Endothelial cell of umbilical vein (primary cell): ENCODE results near the gene EPHA4. TPM values are rescaled to one million over a fixed set of nuclear protein-coding genes. Genes with fewer than 3 reads are reported as not detected.

Experiments used
- BruUV-seq: library from RNA; stranded (reverse); fragments of 400-500 nt; replicated peaks from 2 replicates; lab custom pipeline; 2021; lab: Mats Ljungman, UMichigan
- CTCF ChIA-PET: fragments of 300-600, 350-600 bp; sonication (Branson Sonifier 250); formaldehyde crosslinking; loops from one replicate; lab custom pipeline; 2021; ENCODE audit warnings: antibody characterized with exemption, inconsistent platforms; lab: Charles Lee
- POLR2A ChIA-PET: fragments of 300-600, 350-600 bp; sonication (Branson Sonifier 250); formaldehyde crosslinking; loops from one replicate; lab custom pipeline; 2021; ENCODE audit warnings: antibody characterized with exemption, inconsistent platforms; lab: Charles Lee
- DNase-seq: peaks from one replicate; pipeline ENCODE4 v3.0.0-alpha.2; 2011; ENCODE audit warnings: low read depth, low spot score
- FAIRE-seq: peaks from 2 replicates; lab custom pipeline; 2011; peaks lifted over from hg19 to GRCh38; lab: Jason Lieb, UNC
- H2AFZ ChIP-seq: 2 replicates; pipeline ENCODE4 v1.6.0; 2012; ENCODE audit warnings: low read depth, low read length, control low read depth, inconsistent platforms
- H3K27ac ChIP-seq: 2 replicates; pipeline ENCODE4 v1.5.1; 2011; ENCODE audit warnings: low read depth, mild to moderate bottlenecking, control low read depth, low read length, moderate library complexity; ENCODE audit not compliant: insufficient read depth
- H3K27me3 ChIP-seq, 2 experiments: 2 replicates each; pipeline versions ENCODE4 v1.6.0 to v1.6.1; 2011; ENCODE audit warnings: low read length in 2 of 2, mixed read lengths in 1 of 2; ENCODE audit not compliant: control insufficient read depth in 2 of 2, insufficient read depth in 2 of 2
- H3K36me3 ChIP-seq, 2 experiments: 2 replicates in 1 of 2; 3 replicates in 1 of 2; pipeline ENCODE4 v1.5.1; 2011; ENCODE audit warnings: low read length in 2 of 2, mild to moderate bottlenecking in 1 of 2, moderate library complexity in 1 of 2; ENCODE audit not compliant: control insufficient read depth in 2 of 2, insufficient read depth in 2 of 2; ENCODE audit errors: extremely low read depth in 1 of 2
- H3K4me1 ChIP-seq: 3 replicates; pipeline ENCODE4 v1.5.1; 2011; ENCODE audit warnings: mild to moderate bottlenecking, low read length; ENCODE audit not compliant: control insufficient read depth, insufficient read depth; ENCODE audit errors: extremely low read depth
- H3K4me2 ChIP-seq: 2 replicates; pipeline ENCODE4 v1.6.1; 2011; ENCODE audit warnings: low read length, control low read depth, mixed read lengths; ENCODE audit not compliant: insufficient read depth
- H3K4me3 ChIP-seq, 3 experiments: fragments of 200-600 bp in 1 of 3; sonication (generic), shearing (Covaris generic) in 1 of 3; replicated peaks in 1 of 3; 2 replicates each; pipeline ENCODE4 v1.5.1; 2011 to 2016; ENCODE audit warnings: control low read depth in 3 of 3, low read length in 3 of 3, mild to moderate bottlenecking in 2 of 3, inconsistent platforms in 1 of 3, low read depth in 1 of 3, moderate library complexity in 1 of 3; ENCODE audit not compliant: insufficient read depth in 1 of 3
- H3K79me2 ChIP-seq: 2 replicates; pipeline ENCODE4 v1.6.0; 2012; ENCODE audit warnings: low read length, inconsistent platforms; ENCODE audit not compliant: control insufficient read depth, insufficient read depth
- H3K9ac ChIP-seq: replicated peaks from 2 replicates; pipeline ENCODE3; 2011; ENCODE audit warnings: low read length, control low read depth; ENCODE audit not compliant: insufficient read depth; ENCODE audit errors: extremely low read depth
- H3K9me1 ChIP-seq: replicated peaks from 3 replicates; pipeline ENCODE4 v1.6.0; 2011; ENCODE audit warnings: mild to moderate bottlenecking, low read length; ENCODE audit not compliant: control insufficient read depth, insufficient read depth; ENCODE audit errors: extremely low read depth
- H3K9me3 ChIP-seq: replicated peaks from 2 replicates; pipeline ENCODE4 v1.5.1; 2012; ENCODE audit warnings: low read length, inconsistent platforms; ENCODE audit not compliant: control insufficient read depth, insufficient read depth
- H4K20me1 ChIP-seq: replicated peaks from 2 replicates; pipeline ENCODE3; 2011; ENCODE audit warnings: mild to moderate bottlenecking, low read length; ENCODE audit not compliant: control insufficient read depth, insufficient read depth; ENCODE audit errors: extremely low read depth
- CTCF ChIP-seq, 2 donors: IDR thresholded peaks; 1 replicate in 1 of 2; 2 replicates in 1 of 2; pipeline ENCODE4 v1.5.1; 2011; ENCODE audit warnings: low read length in 2 of 2, mild to moderate bottlenecking in 2 of 2, moderate library complexity in 2 of 2, control low read depth in 1 of 2, inconsistent platforms in 1 of 2, low read depth in 1 of 2; ENCODE audit not compliant: insufficient read depth in 1 of 2; ENCODE audit errors: extremely low read depth in 1 of 2
- EZH2 ChIP-seq: IDR thresholded peaks from 2 replicates; pipeline ENCODE4 v1.6.1; 2012; ENCODE audit warnings: borderline replicate concordance, low read depth, mild to moderate bottlenecking, moderate library complexity, low read length, inconsistent platforms; ENCODE audit not compliant: severe bottlenecking
- FOS ChIP-seq: IDR thresholded peaks from 2 replicates; pipeline ENCODE4 v1.6.1; 2011; ENCODE audit warnings: mild to moderate bottlenecking, low read length, moderate library complexity, borderline replicate concordance; ENCODE audit not compliant: insufficient read depth
- GATA2 ChIP-seq: IDR thresholded peaks from 2 replicates; pipeline ENCODE4 v1.7.0; 2011; ENCODE audit warnings: low read depth, mild to moderate bottlenecking, moderate library complexity, mixed read lengths, low read length; ENCODE audit not compliant: insufficient read length, insufficient read depth
- JUN ChIP-seq: IDR thresholded peaks from 2 replicates; pipeline ENCODE4 v1.6.1; 2011; ENCODE audit warnings: borderline replicate concordance, low read depth; ENCODE audit not compliant: insufficient read length, insufficient read depth
- MAX ChIP-seq: IDR thresholded peaks from 2 replicates; pipeline ENCODE4 v1.6.1; 2011; ENCODE audit not compliant: insufficient read depth, insufficient read length
- MYC ChIP-seq: IDR thresholded peaks from one replicate; pipeline ENCODE4 v1.6.1; 2011; ENCODE audit warnings: mild to moderate bottlenecking, low read depth, low read length
- POLR2A ChIP-seq: IDR thresholded peaks from 2 replicates; pipeline ENCODE4 v1.6.1; 2012; ENCODE audit warnings: low read depth, mild to moderate bottlenecking, control low read depth, low read length
- POLR2AphosphoS5 ChIP-seq: IDR thresholded peaks from 2 replicates; pipeline ENCODE4 v1.6.1; 2012; ENCODE audit warnings: low read depth, mild to moderate bottlenecking, control low read depth, low read length, moderate library complexity; ENCODE audit not compliant: insufficient read depth
- dilution Hi-C: fragments of 300-500 bp; cut with MboI; formaldehyde crosslinking; loops from one replicate; pipeline ENCODE4 v1.15.0; 2019; ENCODE audit warnings: low sequenced_read_pairs; ENCODE audit not compliant: extremely low pct_ligation_motif_present
- intact Hi-C: fragments of 100-400 bp; cut with micrococcal nuclease; formaldehyde crosslinking; loops from one replicate; pipeline ENCODE4 v1.10.0; 2022
- polyA plus RNA-seq, 4 experiments: library from polyadenylated mRNA; depleted of rRNA in 3 of 4; stranded (reverse) in 3 of 4; unstranded in 1 of 4; fragments of >200 nt; gene quantifications; 2 replicates each; pipeline versions ENCODE4 v1.2.1 to v1.2.3, GENCODE V29; 2011 to 2012; ENCODE audit warnings: missing spikeins in 1 of 4
- total RNA-seq: library from RNA; stranded (reverse); gene quantifications from 2 replicates; pipeline ENCODE4 v1.2.3, GENCODE V29; 2021

The EPHA4 gene
- total and polyA plus RNA-seq, 2 donors (not counting 3 experiments of a cell fraction or from before 2014, with no cell fraction given) = 11.9 to 19.8 TPM

- H3K4me2 ChIP-seq = no peak overlapping the region
- DNase-seq = no peak
- no peak for FAIRE-seq
- CTCF ChIA-PET = no interaction called here
- peaks cover 0 to 13% of the 10 kb centered on the region in 2 experiments for H3K36me3 ChIP-seq
- H4K20me1 ChIP-seq = no peaks in the 10 kb centered on the region
- no peaks in the 10 kb centered on the region for H3K79me2 ChIP-seq
- dilution Hi-C loops (no loop called here), intact Hi-C loops (no loop called here)
- POLR2A ChIA-PET = no interaction called here
- no peak overlapping the region for H2AFZ ChIP-seq
- H3K9me1 ChIP-seq = no peaks in the 10 kb centered on the region
- TF ChIP-seq JUN (no peak), MYC (no peak), FOS (no peak), CTCF (IDR thresholded peaks at IDR 0.05; ENCODE audit: extremely low read depth in 1 of 2, insufficient read depth in 1 of 2, low read depth in 1 of 2, low read length in 2 of 2) (no peak), EZH2 (no peak), MAX (no peak), GATA2 (no peak), POLR2AphosphoS5 (no peak), POLR2A (no peak)
- H3K9ac ChIP-seq = no peak overlapping the region
- H3K4me3 ChIP-seq = no peak overlapping the region
- no TSS peak for BruUV-seq
- no peaks in the 10 kb centered on the region for H3K9me3 ChIP-seq
- H3K4me1 ChIP-seq = peaks cover 37% of the 10 kb centered on the region
- no peaks in the 10 kb centered on the region for H3K27me3 ChIP-seq
- H3K27ac ChIP-seq = no peak overlapping the region
Measured at GRCh38 chr2:221426929-221427328, 145.2 kb downstream of the EPHA4 start.
